ENCODE results near the gene CRYBA2. TPM values are rescaled to one million over a fixed set of nuclear protein-coding genes. Genes with fewer than 3 reads are reported as not detected.
A peak's percentile ranks its signal among the peaks of the same experiment; 100 is the strongest.

CRYBA2 gene
- total and polyA plus RNA-seq, 2 experiments from 2014 or later = not detected

DNA sequence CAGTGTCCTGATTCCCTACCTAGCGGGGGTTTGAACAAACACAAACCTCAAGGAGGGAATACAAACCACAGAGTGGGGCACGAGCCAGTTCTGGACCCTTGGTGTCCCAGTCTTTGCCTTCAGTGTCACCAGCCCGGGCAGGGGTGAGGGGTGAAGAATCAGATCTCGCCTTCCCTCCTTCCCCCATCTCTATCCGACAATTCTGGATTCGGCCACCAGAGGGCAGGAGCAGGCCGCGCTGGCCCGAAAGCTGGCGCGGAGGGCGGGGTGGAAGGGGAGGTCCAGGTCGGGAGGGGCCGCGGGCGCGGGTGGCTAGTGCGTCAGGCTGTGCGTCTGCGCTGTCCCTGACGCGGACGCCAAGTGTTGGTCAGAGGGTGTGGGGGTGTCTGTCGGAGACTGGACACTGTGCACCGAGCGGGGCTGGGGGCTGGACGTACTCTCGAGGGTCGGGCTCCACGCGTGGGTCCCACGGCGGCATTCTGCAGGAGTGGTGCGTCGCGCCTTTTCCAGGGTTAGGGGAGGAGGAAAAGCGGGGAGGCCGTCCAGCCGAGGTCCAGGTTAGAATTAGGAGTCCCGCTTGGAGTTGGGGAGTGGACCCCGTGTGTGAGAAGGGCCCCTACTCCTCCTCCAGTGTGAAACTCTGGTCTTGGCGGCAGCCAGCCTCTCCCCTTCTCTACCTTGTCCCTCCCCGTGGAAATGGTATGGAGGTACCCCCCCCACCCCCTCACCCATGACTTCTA lies 2.9 kb upstream of the CRYBA2 start:
- no peak overlapping the region for H3K27ac ChIP-seq (ENCODE audit: low read depth)
- Mint-ChIP-seq H3K27me3 (ENCODE audit: insufficient read depth, low read depth, poor library complexity) (peaks cover 99% of the 10 kb centered on the region), H3K4me1 (peaks cover 22% of the 10 kb centered on the region), H3K4me3 (peak overlapping the region; percentile 66), H3K9me3 (no peaks in the 10 kb centered on the region), H3K36me3 (ENCODE audit: low read depth) (no peaks in the 10 kb centered on the region), H3K27ac (no peak overlapping the region)
- H3K4me1 ChIP-seq (ENCODE audit: insufficient read depth) = peaks cover 44% of the 10 kb centered on the region
- H3K79me2 ChIP-seq (replicated peaks; ENCODE audit: insufficient read depth) = no peaks in the 10 kb centered on the region
- ATAC-seq (peak; percentile 9), DNase-seq (ENCODE audit: low spot score) (peak; percentile 93)
- H3K36me3 ChIP-seq (ENCODE audit: insufficient read depth) = no peaks in the 10 kb centered on the region
- no peak overlapping the region for H2AFZ ChIP-seq
- H3K9me2 ChIP-seq (ENCODE audit: insufficient read depth) = no peaks in the 10 kb centered on the region
- peak overlapping the region; percentile 78 for H3K4me2 ChIP-seq
- peaks cover 10% of the 10 kb centered on the region; the same call in 1 of the 2 replicates for H4K20me1 ChIP-seq (replicated peaks; ENCODE audit: insufficient read depth)
- TF ChIP-seq EZH2 (IDR thresholded peaks at IDR 0.05; ENCODE audit: low read depth, unreplicated experiment) (peak; percentile 66), ZNF114 (CRISPR knock-in tag; IDR thresholded peaks at IDR 0.05) (no peak), JUNB (IDR thresholded peaks at IDR 0.05; ENCODE audit: unreplicated experiment) (no peak), STAT1 (IDR thresholded peaks at IDR 0.05; ENCODE audit: unreplicated experiment) (no peak), EZH2phosphoT487 (IDR thresholded peaks at IDR 0.05; ENCODE audit: unreplicated experiment) (no peak), CREB1 (CRISPR knock-in tag; IDR thresholded peaks at IDR 0.05; ENCODE audit: low read depth) (peak; percentile 69), ZNF331 (CRISPR knock-in tag; IDR thresholded peaks at IDR 0.05; ENCODE audit: low read depth) (no peak), NANOG (IDR thresholded peaks at IDR 0.05; ENCODE audit: borderline replicate concordance) (no peak), POLR2AphosphoS5 (IDR thresholded peaks at IDR 0.05; ENCODE audit: low read depth) (no peak), CTCF (conservative IDR thresholded peaks at IDR 0.05; ENCODE audit: low read depth in 2 of 2) (peak; percentile 79 to 98)
- TF ChIP-seq, protein P1, sequence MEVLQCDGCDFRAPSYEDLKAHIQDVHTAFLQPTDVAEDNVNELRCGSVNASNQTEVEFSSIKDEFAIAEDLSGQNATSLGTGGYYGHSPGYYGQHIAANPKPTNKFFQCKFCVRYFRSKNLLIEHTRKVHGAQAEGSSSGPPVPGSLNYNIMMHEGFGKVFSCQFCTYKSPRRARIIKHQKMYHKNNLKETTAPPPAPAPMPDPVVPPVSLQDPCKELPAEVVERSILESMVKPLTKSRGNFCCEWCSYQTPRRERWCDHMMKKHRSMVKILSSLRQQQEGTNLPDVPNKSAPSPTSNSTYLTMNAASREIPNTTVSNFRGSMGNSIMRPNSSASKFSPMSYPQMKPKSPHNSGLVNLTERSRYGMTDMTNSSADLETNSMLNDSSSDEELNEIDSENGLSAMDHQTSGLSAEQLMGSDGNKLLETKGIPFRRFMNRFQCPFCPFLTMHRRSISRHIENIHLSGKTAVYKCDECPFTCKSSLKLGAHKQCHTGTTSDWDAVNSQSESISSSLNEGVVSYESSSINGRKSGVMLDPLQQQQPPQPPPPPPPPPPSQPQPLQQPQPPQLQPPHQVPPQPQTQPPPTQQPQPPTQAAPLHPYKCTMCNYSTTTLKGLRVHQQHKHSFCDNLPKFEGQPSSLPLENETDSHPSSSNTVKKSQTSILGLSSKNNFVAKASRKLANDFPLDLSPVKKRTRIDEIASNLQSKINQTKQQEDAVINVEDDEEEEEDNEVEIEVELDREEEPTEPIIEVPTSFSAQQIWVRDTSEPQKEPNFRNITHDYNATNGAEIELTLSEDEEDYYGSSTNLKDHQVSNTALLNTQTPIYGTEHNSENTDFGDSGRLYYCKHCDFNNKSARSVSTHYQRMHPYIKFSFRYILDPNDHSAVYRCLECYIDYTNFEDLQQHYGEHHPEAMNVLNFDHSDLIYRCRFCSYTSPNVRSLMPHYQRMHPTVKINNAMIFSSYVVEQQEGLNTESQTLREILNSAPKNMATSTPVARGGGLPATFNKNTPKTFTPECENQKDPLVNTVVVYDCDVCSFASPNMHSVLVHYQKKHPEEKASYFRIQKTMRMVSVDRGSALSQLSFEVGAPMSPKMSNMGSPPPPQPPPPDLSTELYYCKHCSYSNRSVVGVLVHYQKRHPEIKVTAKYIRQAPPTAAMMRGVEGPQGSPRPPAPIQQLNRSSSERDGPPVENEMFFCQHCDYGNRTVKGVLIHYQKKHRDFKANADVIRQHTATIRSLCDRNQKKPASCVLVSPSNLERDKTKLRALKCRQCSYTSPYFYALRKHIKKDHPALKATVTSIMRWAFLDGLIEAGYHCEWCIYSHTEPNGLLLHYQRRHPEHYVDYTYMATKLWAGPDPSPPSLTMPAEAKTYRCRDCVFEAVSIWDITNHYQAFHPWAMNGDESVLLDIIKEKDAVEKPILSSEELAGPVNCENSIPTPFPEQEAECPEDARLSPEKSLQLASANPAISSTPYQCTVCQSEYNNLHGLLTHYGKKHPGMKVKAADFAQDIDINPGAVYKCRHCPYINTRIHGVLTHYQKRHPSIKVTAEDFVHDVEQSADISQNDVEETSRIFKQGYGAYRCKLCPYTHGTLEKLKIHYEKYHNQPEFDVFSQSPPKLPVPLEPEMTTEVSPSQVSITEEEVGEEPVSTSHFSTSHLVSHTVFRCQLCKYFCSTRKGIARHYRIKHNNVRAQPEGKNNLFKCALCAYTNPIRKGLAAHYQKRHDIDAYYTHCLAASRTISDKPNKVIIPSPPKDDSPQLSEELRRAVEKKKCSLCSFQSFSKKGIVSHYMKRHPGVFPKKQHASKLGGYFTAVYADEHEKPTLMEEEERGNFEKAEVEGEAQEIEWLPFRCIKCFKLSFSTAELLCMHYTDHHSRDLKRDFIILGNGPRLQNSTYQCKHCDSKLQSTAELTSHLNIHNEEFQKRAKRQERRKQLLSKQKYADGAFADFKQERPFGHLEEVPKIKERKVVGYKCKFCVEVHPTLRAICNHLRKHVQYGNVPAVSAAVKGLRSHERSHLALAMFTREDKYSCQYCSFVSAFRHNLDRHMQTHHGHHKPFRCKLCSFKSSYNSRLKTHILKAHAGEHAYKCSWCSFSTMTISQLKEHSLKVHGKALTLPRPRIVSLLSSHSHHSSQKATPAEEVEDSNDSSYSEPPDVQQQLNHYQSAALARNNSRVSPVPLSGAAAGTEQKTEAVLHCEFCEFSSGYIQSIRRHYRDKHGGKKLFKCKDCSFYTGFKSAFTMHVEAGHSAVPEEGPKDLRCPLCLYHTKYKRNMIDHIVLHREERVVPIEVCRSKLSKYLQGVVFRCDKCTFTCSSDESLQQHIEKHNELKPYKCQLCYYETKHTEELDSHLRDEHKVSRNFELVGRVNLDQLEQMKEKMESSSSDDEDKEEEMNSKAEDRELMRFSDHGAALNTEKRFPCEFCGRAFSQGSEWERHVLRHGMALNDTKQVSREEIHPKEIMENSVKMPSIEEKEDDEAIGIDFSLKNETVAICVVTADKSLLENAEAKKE (CRISPR knock-in tag; IDR thresholded peaks at IDR 0.05) = no peak
- TF ChIP-seq, protein P2, sequence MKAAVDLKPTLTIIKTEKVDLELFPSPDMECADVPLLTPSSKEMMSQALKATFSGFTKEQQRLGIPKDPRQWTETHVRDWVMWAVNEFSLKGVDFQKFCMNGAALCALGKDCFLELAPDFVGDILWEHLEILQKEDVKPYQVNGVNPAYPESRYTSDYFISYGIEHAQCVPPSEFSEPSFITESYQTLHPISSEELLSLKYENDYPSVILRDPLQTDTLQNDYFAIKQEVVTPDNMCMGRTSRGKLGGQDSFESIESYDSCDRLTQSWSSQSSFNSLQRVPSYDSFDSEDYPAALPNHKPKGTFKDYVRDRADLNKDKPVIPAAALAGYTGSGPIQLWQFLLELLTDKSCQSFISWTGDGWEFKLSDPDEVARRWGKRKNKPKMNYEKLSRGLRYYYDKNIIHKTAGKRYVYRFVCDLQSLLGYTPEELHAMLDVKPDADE (IDR thresholded peaks at IDR 0.05) = no peak
- TF ChIP-seq, protein P3, sequence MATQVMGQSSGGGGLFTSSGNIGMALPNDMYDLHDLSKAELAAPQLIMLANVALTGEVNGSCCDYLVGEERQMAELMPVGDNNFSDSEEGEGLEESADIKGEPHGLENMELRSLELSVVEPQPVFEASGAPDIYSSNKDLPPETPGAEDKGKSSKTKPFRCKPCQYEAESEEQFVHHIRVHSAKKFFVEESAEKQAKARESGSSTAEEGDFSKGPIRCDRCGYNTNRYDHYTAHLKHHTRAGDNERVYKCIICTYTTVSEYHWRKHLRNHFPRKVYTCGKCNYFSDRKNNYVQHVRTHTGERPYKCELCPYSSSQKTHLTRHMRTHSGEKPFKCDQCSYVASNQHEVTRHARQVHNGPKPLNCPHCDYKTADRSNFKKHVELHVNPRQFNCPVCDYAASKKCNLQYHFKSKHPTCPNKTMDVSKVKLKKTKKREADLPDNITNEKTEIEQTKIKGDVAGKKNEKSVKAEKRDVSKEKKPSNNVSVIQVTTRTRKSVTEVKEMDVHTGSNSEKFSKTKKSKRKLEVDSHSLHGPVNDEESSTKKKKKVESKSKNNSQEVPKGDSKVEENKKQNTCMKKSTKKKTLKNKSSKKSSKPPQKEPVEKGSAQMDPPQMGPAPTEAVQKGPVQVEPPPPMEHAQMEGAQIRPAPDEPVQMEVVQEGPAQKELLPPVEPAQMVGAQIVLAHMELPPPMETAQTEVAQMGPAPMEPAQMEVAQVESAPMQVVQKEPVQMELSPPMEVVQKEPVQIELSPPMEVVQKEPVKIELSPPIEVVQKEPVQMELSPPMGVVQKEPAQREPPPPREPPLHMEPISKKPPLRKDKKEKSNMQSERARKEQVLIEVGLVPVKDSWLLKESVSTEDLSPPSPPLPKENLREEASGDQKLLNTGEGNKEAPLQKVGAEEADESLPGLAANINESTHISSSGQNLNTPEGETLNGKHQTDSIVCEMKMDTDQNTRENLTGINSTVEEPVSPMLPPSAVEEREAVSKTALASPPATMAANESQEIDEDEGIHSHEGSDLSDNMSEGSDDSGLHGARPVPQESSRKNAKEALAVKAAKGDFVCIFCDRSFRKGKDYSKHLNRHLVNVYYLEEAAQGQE (IDR thresholded peaks at IDR 0.05; ENCODE audit: unreplicated experiment) = no peak
- H3K27me3 ChIP-seq (ENCODE audit: insufficient read depth) = peaks cover 100% of the 10 kb centered on the region
- H3K4me3 ChIP-seq = peak overlapping the region; percentile 50
- H3F3A ChIP-seq (replicated peaks; ENCODE audit: low read depth) = peaks cover 11% of the 10 kb centered on the region; the same call in 1 of the 2 replicates
